ENCODE measurements around the gene GFOD2. TPM values are rescaled to one million over a fixed set of nuclear protein-coding genes. Genes with fewer than 3 reads are reported as not detected.
A peak's percentile ranks its signal among the peaks of the same experiment; 100 is the strongest.

Gene GFOD2
- total RNA-seq, 1 experiment from 2014 or later, result 13.4 TPM

DNA sequence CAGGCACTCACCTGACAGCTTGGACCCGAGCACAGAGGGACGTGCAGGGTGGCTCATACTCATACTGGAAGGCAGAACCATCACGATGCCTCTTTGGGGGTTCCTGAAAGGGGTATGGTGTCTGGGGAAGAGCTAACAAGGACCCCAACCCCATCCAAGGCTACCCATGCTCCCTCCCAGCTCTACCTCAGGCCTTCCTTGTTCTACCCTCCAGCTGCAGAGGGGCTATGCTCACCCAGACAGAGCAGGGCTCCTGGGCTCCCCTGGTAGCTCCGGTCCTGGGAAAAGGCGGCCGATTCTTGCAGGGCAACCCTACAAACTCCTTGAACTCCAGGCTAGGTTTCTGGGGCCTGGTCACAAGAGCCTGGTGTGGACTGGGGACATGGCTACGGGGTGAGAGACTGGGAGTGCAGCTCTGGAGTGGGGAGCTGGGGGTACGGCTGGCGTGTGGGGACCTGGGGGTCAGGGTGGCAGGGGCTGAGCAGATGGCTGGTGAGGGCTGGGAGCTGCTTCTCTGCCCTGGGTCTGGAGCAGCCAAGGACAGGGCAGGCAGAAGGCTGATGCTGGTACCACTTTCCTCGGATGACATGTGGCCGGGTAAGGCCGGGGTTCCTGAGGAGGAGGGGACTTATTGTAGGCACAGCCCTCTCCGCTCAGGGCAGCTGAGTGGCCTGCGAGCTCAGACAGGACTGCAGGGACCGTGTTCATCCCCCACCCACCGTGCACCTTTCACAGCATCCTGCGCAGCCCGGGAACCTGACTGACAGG is 61.2 kb downstream of the GFOD2 start:
- Histone ChIP-seq H3K36me3 (ENCODE audit: control insufficient read depth, insufficient read depth, low read length) (no peaks in the 10 kb centered on the region), H3K4me1 (peaks cover 18% of the 10 kb centered on the region), H3K4me3 (ENCODE audit: low read depth, low read length) (no peak overlapping the region), H3K27me3 (replicated peaks; ENCODE audit: control insufficient read depth, insufficient read depth, low read length) (no peaks in the 10 kb centered on the region), H3K9me3 (no peaks in the 10 kb centered on the region)
- Mint-ChIP-seq H3K4me3 (ENCODE audit: unreplicated experiment) (no peak overlapping the region), H3K27ac (ENCODE audit: unreplicated experiment) (no peak overlapping the region), H3K4me1 (ENCODE audit: low read depth, unreplicated experiment) (no peaks in the 10 kb centered on the region), H3K27me3 (ENCODE audit: insufficient read depth, unreplicated experiment) (no peaks in the 10 kb centered on the region), H3K36me3 (ENCODE audit: insufficient read depth, unreplicated experiment) (peaks cover 43% of the 10 kb centered on the region), H3K9me3 (ENCODE audit: unreplicated experiment) (no peaks in the 10 kb centered on the region)
- peak in 1 of 2 experiments; percentile 37 for DNase-seq
- ChIA-PET POLR2A (no interaction called here), CTCF (interaction anchor here (0.6 to 3.5 kb wide), 3 partner anchors 15 to 137 kb away, joined by 3 to 38 read pairs (median 3); no protein-coding TSS in a partner anchor)
- no TSS peak for BruUV-seq (replicated peaks)
- TF ChIP-seq, protein P1, sequence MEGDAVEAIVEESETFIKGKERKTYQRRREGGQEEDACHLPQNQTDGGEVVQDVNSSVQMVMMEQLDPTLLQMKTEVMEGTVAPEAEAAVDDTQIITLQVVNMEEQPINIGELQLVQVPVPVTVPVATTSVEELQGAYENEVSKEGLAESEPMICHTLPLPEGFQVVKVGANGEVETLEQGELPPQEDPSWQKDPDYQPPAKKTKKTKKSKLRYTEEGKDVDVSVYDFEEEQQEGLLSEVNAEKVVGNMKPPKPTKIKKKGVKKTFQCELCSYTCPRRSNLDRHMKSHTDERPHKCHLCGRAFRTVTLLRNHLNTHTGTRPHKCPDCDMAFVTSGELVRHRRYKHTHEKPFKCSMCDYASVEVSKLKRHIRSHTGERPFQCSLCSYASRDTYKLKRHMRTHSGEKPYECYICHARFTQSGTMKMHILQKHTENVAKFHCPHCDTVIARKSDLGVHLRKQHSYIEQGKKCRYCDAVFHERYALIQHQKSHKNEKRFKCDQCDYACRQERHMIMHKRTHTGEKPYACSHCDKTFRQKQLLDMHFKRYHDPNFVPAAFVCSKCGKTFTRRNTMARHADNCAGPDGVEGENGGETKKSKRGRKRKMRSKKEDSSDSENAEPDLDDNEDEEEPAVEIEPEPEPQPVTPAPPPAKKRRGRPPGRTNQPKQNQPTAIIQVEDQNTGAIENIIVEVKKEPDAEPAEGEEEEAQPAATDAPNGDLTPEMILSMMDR (IDR thresholded peaks at IDR 0.05; ENCODE audit: insufficient read depth in 1 of 2, low read depth in 1 of 2, low read length in 1 of 2, severe bottlenecking in 1 of 2, unreplicated experiment in 1 of 2), result no peak
- intact Hi-C loops (cut with micrococcal nuclease; ENCODE audit: unreplicated experiment), result no loop called here

DNA sequence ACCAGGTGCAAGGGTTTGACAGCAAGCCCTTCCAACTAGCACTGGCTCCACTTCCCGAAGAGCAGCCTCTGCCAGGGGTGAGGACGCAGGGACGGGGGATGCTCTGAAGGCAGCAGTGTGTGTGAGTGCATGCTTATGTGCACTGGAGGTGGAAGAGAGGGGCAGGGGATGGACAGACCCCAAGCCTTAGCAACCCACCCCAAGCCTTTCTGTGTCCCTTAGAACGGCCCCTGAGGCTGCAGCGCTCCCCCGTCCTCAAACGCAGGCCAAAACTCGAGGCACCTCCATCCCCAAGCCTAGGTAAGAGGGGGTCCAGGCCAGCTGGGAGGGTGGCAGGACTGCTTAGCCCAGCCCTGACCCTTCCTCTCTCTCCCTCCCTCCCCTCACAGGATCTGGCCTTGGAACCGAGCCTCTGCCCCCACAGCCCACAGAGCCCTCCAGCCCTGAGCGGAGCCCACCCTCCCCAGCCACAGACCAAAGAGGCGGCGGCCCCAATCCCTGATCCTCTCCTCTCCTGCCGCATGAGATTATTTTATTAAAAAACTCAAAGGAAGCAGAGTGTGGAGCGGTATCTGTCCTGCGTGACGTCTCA is 62.0 kb downstream of the GFOD2 start:
- intact Hi-C loops (cut with micrococcal nuclease; ENCODE audit: unreplicated experiment), result no loop called here
- no peak for DNase-seq
- Mint-ChIP-seq H3K9me3 (ENCODE audit: unreplicated experiment) (no peaks in the 10 kb centered on the region), H3K27me3 (ENCODE audit: insufficient read depth, unreplicated experiment) (no peaks in the 10 kb centered on the region), H3K4me1 (ENCODE audit: low read depth, unreplicated experiment) (no peaks in the 10 kb centered on the region), H3K27ac (ENCODE audit: unreplicated experiment) (no peak overlapping the region), H3K4me3 (ENCODE audit: unreplicated experiment) (no peak overlapping the region), H3K36me3 (ENCODE audit: insufficient read depth, unreplicated experiment) (peaks cover 43% of the 10 kb centered on the region)
- no peaks in the 10 kb centered on the region for H3K9me3 ChIP-seq
- CTCF ChIA-PET, result no interaction called here
- H3K4me1 ChIP-seq, result peaks cover 18% of the 10 kb centered on the region
- H3K4me3 ChIP-seq (ENCODE audit: low read depth, low read length), result no peak overlapping the region
- H3K36me3 ChIP-seq (ENCODE audit: control insufficient read depth, insufficient read depth, low read length), result no peaks in the 10 kb centered on the region
- no peaks in the 10 kb centered on the region for H3K27me3 ChIP-seq (replicated peaks; ENCODE audit: control insufficient read depth, insufficient read depth, low read length)
- no TSS peak for BruUV-seq (replicated peaks)
- TF ChIP-seq, protein P1 (IDR thresholded peaks at IDR 0.05; ENCODE audit: insufficient read depth in 1 of 2, low read depth in 1 of 2, low read length in 1 of 2, severe bottlenecking in 1 of 2, unreplicated experiment in 1 of 2), result no peak
- POLR2A ChIA-PET, result no interaction called here

DNA sequence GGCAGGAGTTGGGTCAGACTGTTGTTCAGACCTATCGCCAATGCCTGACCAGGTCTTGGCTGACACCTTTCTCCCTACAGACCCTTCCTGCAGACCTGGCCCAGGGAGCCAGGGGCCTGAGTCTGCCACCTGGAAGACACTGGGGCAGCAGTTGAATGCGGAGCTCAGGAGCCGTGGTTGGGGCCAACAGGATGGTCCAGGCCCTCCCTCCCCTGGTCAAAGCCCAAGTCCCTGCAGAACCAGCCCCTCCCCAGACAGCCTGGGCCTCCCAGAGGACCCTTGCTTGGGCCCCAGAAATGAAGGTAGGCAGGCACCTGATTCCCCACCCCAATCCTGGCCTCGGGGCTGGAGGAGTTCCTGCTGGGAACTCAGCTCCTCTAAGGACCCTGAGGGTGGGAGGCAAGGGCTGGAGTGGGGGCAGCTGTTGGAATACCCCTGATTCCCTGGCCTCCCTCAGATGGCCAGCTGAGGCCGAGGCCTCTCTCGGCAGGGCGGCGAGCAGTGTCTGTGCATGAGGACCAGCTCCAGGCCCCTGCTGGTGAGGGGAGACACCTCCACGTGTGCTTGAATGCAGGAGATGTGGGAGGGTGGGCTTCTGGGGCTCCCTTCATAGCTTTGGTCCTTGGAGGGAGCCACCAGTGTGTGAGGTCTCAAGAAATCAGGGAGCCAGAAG is 62.6 kb downstream of the GFOD2 start:
- no peaks in the 10 kb centered on the region for H3K36me3 ChIP-seq (ENCODE audit: control insufficient read depth, insufficient read depth, low read length)
- TF ChIP-seq, protein P1 (IDR thresholded peaks at IDR 0.05; ENCODE audit: insufficient read depth in 1 of 2, low read depth in 1 of 2, low read length in 1 of 2, severe bottlenecking in 1 of 2, unreplicated experiment in 1 of 2), result no peak
- no peaks in the 10 kb centered on the region for H3K9me3 Mint-ChIP-seq (ENCODE audit: unreplicated experiment)
- no peak overlapping the region for H3K4me3 Mint-ChIP-seq (ENCODE audit: unreplicated experiment)
- ChIA-PET POLR2A (no interaction called here), CTCF (interaction anchor here (0.9 kb wide), 1 partner anchor 95 kb away, joined by 3 read pairs; no protein-coding TSS in a partner anchor)
- intact Hi-C loops (cut with micrococcal nuclease; ENCODE audit: unreplicated experiment), result no loop called here
- BruUV-seq (replicated peaks), result no TSS peak
- H3K36me3 Mint-ChIP-seq (ENCODE audit: insufficient read depth, unreplicated experiment), result peaks cover 38% of the 10 kb centered on the region
- DNase-seq, result no peak
- H3K4me1 ChIP-seq, result peaks cover 18% of the 10 kb centered on the region
- no peaks in the 10 kb centered on the region for H3K27me3 Mint-ChIP-seq (ENCODE audit: insufficient read depth, unreplicated experiment)
- H3K27me3 ChIP-seq (replicated peaks; ENCODE audit: control insufficient read depth, insufficient read depth, low read length), result no peaks in the 10 kb centered on the region
- H3K4me1 Mint-ChIP-seq (ENCODE audit: low read depth, unreplicated experiment), result no peaks in the 10 kb centered on the region
- H3K27ac Mint-ChIP-seq (ENCODE audit: unreplicated experiment), result no peak overlapping the region
- H3K9me3 ChIP-seq, result no peaks in the 10 kb centered on the region
- H3K4me3 ChIP-seq (ENCODE audit: low read depth, low read length), result no peak overlapping the region
